Left lung (tissue), 10 donors: Measurements from ENCODE around the gene CRHR2. TPM values are rescaled to one million over a fixed set of nuclear protein-coding genes. Genes with fewer than 3 reads are reported as not detected.

Experiments
- ATAC-seq: fragments of 200-7000 bp; cut with Tn5 transposase; one replicate; pipeline ENCODE4 v1.9.1; 2020; ENCODE audit warnings: moderate library complexity
- DNase-seq, 4 donors: peaks; one replicate each; pipeline ENCODE4 v3.0.0-alpha.2; 2013 to 2020
- H3K27ac ChIP-seq, 2 donors: fragments of 200-600 bp; sonication (generic) in 1 of 2; one replicate each; pipeline versions ENCODE4 v1.5.0 to v1.8.0; 2020 to 2021
- H3K27me3 ChIP-seq, 2 donors: fragments of 200-600 bp; sonication (generic) in 1 of 2; one replicate each; pipeline versions ENCODE4 v1.5.0 to v1.8.0; 2020 to 2021
- H3K36me3 ChIP-seq, 2 donors: fragments of 200-600 bp; sonication (generic) in 1 of 2; one replicate each; pipeline versions ENCODE4 v1.5.0 to v1.8.0; 2020 to 2021
- H3K4me1 ChIP-seq, 2 donors: fragments of 200-600 bp; one replicate each; pipeline ENCODE4 v1.8.0; 2021
- H3K4me3 ChIP-seq, 2 donors: fragments of 200-600 bp; sonication (generic) in 1 of 2; one replicate each; pipeline versions ENCODE4 v1.5.0 to v1.8.0; 2020 to 2021; ENCODE audit warnings: mild to moderate bottlenecking in 1 of 2
- H3K9me3 ChIP-seq, 2 donors: fragments of 200-600 bp; sonication (generic) in 1 of 2; one replicate each; pipeline versions ENCODE4 v1.5.0 to v1.8.0; 2020 to 2021
- CTCF ChIP-seq, 2 donors: fragments of 200-600 bp; sonication (generic) in 1 of 2; IDR thresholded peaks; one replicate each; pipeline versions ENCODE4 v1.5.0 to v1.8.0; 2021; ENCODE audit warnings: antibody characterized with exemption in 2 of 2
- intact Hi-C, 2 donors: fragments of 100-400 bp; cut with DNase I; formaldehyde crosslinking; loops; one replicate each; pipeline versions ENCODE4 v1.11.2 to v1.14.2; 2022
- polyA plus RNA-seq, 6 donors: library from polyadenylated mRNA; unstranded; fragments of 120-200 nt; gene quantifications; one replicate each; pipeline ENCODE4 v1.2.1, GENCODE V29; 2013; ENCODE audit not compliant: insufficient read length in 6 of 6
- total RNA-seq, 2 donors: library from RNA; stranded (reverse); fragmentation: NEBNext Ultra II Directional; extraction: Animal tissue kit (Norgen Biotek cat#: 25700); gene quantifications; one replicate each; pipeline ENCODE4 v1.2.1, GENCODE V29; 2021
- donor health status: DM: no; HTN: yes; CAD: no.
- donor health status: DM: no; HTN: no; CAD: no.

Gene CRHR2
- total and polyA plus RNA-seq, 8 donors, result 0.15 to 0.41 (median 0.24) TPM; not detected in 1

- Histone ChIP-seq H3K4me1 (no peaks in the 10 kb centered on the region), H3K4me3 (no peak overlapping the region), H3K9me3 (no peaks in the 10 kb centered on the region), H3K36me3 (peaks cover 0 to 3% of the 10 kb centered on the region in 2 donors), H3K27ac (no peak overlapping the region), H3K27me3 (no peaks in the 10 kb centered on the region)
- TF ChIP-seq CTCF (IDR thresholded peaks at IDR 0.05), result no peak
- no peak for ATAC-seq
- intact Hi-C loops, result no loop called here
- no peak for DNase-seq
These were observed 25.1 kb downstream of the CRHR2 start for GRCh38 chr7:30657131-30657530.

- Histone ChIP-seq H3K27me3 (no peaks in the 10 kb centered on the region), H3K4me1 (no peaks in the 10 kb centered on the region), H3K36me3 (peaks cover 0 to 3% of the 10 kb centered on the region in 2 donors), H3K4me3 (no peak overlapping the region), H3K27ac (no peak overlapping the region), H3K9me3 (no peaks in the 10 kb centered on the region)
- intact Hi-C loops, result no loop called here
- DNase-seq (no peak), ATAC-seq (no peak)
- TF ChIP-seq CTCF (IDR thresholded peaks at IDR 0.05), result no peak
These were observed 26.0 kb downstream of the CRHR2 start for GRCh38 chr7:30656006-30656957.

- no peak for DNase-seq
- H3K9me3 ChIP-seq, result no peaks in the 10 kb centered on the region
- H3K36me3 ChIP-seq, result peaks cover 0 to 3% of the 10 kb centered on the region in 2 donors
- H3K27me3 ChIP-seq, result no peaks in the 10 kb centered on the region
- intact Hi-C loops, result no loop called here
- no peak overlapping the region for H3K4me3 ChIP-seq
- no peak overlapping the region for H3K27ac ChIP-seq
- no peak for TF ChIP-seq CTCF (IDR thresholded peaks at IDR 0.05)
- ATAC-seq, result no peak
- H3K4me1 ChIP-seq, result no peaks in the 10 kb centered on the region
These were observed 26.9 kb downstream of the CRHR2 start for GRCh38 chr7:30655096-30655970.

GRCh38 chr7:30654296-30655090 lies 27.8 kb downstream of the CRHR2 start:
- H3K4me1 ChIP-seq, result no peaks in the 10 kb centered on the region
- H3K36me3 ChIP-seq, result peaks cover 0 to 3% of the 10 kb centered on the region in 2 donors
- intact Hi-C loops, result no loop called here
- H3K9me3 ChIP-seq, result no peaks in the 10 kb centered on the region
- no peak overlapping the region for H3K4me3 ChIP-seq
- TF ChIP-seq CTCF (IDR thresholded peaks at IDR 0.05), result no peak
- DNase-seq (no peak), ATAC-seq (no peak)
- H3K27ac ChIP-seq, result no peak overlapping the region
- H3K27me3 ChIP-seq, result no peaks in the 10 kb centered on the region
